HepG2 (cell line): ENCODE measurements around the gene PIK3CA. TPM values are rescaled to one million over a fixed set of nuclear protein-coding genes. Genes with fewer than 3 reads are reported as not detected.

Experiments used
- ARID2 ChIP-seq: sonication (generic); formaldehyde crosslinking; IDR thresholded peaks from 2 replicates; pipeline ENCODE4 v1.8.1; 2022; ENCODE audit warnings: mild to moderate bottlenecking, missing genetic modification reagents, borderline replicate concordance
- ARNT2 ChIP-seq: sonication (generic); formaldehyde crosslinking; IDR thresholded peaks from 2 replicates; pipeline ENCODE4 v1.8.0; 2022; ENCODE audit warnings: mild to moderate bottlenecking, low read depth, missing genetic modification reagents, moderate library complexity
- CENPBD1 ChIP-seq: sonication (generic); formaldehyde crosslinking; IDR thresholded peaks from 2 replicates; pipeline ENCODE4 v1.8.0; 2022; ENCODE audit warnings: missing genetic modification reagents, low read depth, mild to moderate bottlenecking, borderline replicate concordance
- EP300 ChIP-seq, 3 experiments: sonication (generic) in 1 of 3; formaldehyde crosslinking in 1 of 3; IDR thresholded peaks; 2 replicates each; pipeline versions ENCODE4 v1.5.1 to v1.6.1; 2011 to 2020; ENCODE audit warnings: low read depth in 2 of 3, low read length in 2 of 3, borderline replicate concordance in 1 of 3, improper control_type of control experiment in 1 of 3, mild to moderate bottlenecking in 1 of 3, missing genetic modification reagents in 1 of 3, moderate library complexity in 1 of 3
- LCORL ChIP-seq, 2 experiments: fragments of 450-650 bp in 1 of 2; sonication (generic) in 1 of 2; formaldehyde crosslinking in 1 of 2; IDR thresholded peaks; 2 replicates each; pipeline versions ENCODE4 v1.5.0 to v1.6.1; 2017 to 2020; ENCODE audit warnings: antibody characterized with exemption in 1 of 2, missing genetic modification reagents in 1 of 2
- MAX ChIP-seq: IDR thresholded peaks from 2 replicates; pipeline ENCODE4 v1.6.1; 2012; ENCODE audit warnings: inconsistent platforms
- MIXL1 ChIP-seq: IDR thresholded peaks from 2 replicates; pipeline ENCODE4 v1.6.1; 2016
- PRDM10 ChIP-seq: sonication (generic); formaldehyde crosslinking; IDR thresholded peaks from 2 replicates; pipeline ENCODE4 v1.4.0; 2020; ENCODE audit warnings: low read depth, missing genetic modification reagents
- RBM22 ChIP-seq: fragments of 200-400 bp; formaldehyde crosslinking; optimal IDR thresholded peaks from 2 replicates; pipeline ENCODE3; 2017; ENCODE audit warnings: mild to moderate bottlenecking, low read length, moderate library complexity
- SMAD3 ChIP-seq: sonication (generic); formaldehyde crosslinking; IDR thresholded peaks from 2 replicates; pipeline ENCODE4 v1.4.0; 2020; ENCODE audit warnings: missing genetic modification reagents
- SNAI1 ChIP-seq: sonication (generic); formaldehyde crosslinking; IDR thresholded peaks from 2 replicates; pipeline ENCODE4 v1.5.0; 2020; ENCODE audit warnings: mild to moderate bottlenecking, missing genetic modification reagents, borderline replicate concordance
- YY1 ChIP-seq: IDR thresholded peaks from 2 replicates; pipeline ENCODE4 v1.6.1; 2011; ENCODE audit warnings: low read length, low read depth, moderate library complexity, mild to moderate bottlenecking; ENCODE audit not compliant: insufficient read depth, insufficient replicate concordance
- ZBTB42 ChIP-seq: sonication (generic); formaldehyde crosslinking; IDR thresholded peaks from 2 replicates; pipeline ENCODE4 v1.5.0; 2020; ENCODE audit warnings: mild to moderate bottlenecking, missing genetic modification reagents
- ZBTB43 ChIP-seq: sonication (generic); formaldehyde crosslinking; conservative IDR thresholded peaks from 2 replicates; pipeline ENCODE4 v1.4.0; 2020; ENCODE audit warnings: missing genetic modification reagents
- ZNF337 ChIP-seq: sonication (generic); formaldehyde crosslinking; IDR thresholded peaks from 2 replicates; pipeline ENCODE4 v1.5.1; 2020; ENCODE audit warnings: missing genetic modification reagents, low read depth, mild to moderate bottlenecking, borderline replicate concordance
- ZNF33B ChIP-seq: sonication (generic); formaldehyde crosslinking; IDR thresholded peaks from 2 replicates; pipeline ENCODE4 v1.5.1; 2020; ENCODE audit warnings: mild to moderate bottlenecking, missing genetic modification reagents
- ZNF354B ChIP-seq: sonication (generic); formaldehyde crosslinking; IDR thresholded peaks from 2 replicates; pipeline ENCODE4 v1.8.0; 2022; ENCODE audit warnings: mild to moderate bottlenecking, missing genetic modification reagents
- ZNF367 ChIP-seq: sonication (generic); formaldehyde crosslinking; IDR thresholded peaks from 2 replicates; pipeline ENCODE4 v1.4.0; 2020; ENCODE audit warnings: missing genetic modification reagents, borderline replicate concordance
- ZNF414 ChIP-seq: sonication (generic); formaldehyde crosslinking; IDR thresholded peaks from 2 replicates; pipeline ENCODE4 v1.5.0; 2020; ENCODE audit warnings: missing genetic modification reagents
- ZNF839 ChIP-seq: sonication (generic); formaldehyde crosslinking; IDR thresholded peaks from 2 replicates; pipeline ENCODE4 v1.4.0; 2020; ENCODE audit warnings: missing genetic modification reagents, mild to moderate bottlenecking, borderline replicate concordance
- ZSCAN20 ChIP-seq: sonication (generic); formaldehyde crosslinking; IDR thresholded peaks from 2 replicates; pipeline ENCODE4 v1.4.0; 2020; ENCODE audit warnings: missing genetic modification reagents, mild to moderate bottlenecking, borderline replicate concordance
- polyA plus RNA-seq, 8 experiments: library from polyadenylated mRNA; depleted of rRNA in 3 of 8; stranded (reverse) in 7 of 8; unstranded in 1 of 8; fragments of >200 nt; fragmentation: Illumina TruSeq in 4 of 8; extraction: Trizol in 4 of 8; gene quantifications; 2 replicates each; pipeline versions ENCODE4 v1.2.1 to v1.2.3, GENCODE V29; 2011 to 2016; ENCODE audit warnings: low read depth in 4 of 8, missing spikeins in 1 of 8, mixed read lengths in 1 of 8; ENCODE audit not compliant: insufficient read depth in 1 of 8
- total RNA-seq, 5 experiments: library from RNA; depleted of rRNA; stranded (reverse); fragments of >200 nt; fragmentation: Illumina TruSeq; extraction: Trizol; gene quantifications; 2 replicates each; pipeline ENCODE4 v1.2.3, GENCODE V29; 2016; ENCODE audit warnings: low read depth in 1 of 5

The PIK3CA gene
- total and polyA plus RNA-seq, 2 of the 13 experiments (the other 11 are each of a cell fraction or from before 2014, with no cell fraction given) = 5.7 to 11.4 TPM

- no peak for TF ChIP-seq ARID2 (CRISPR knock-in tag)
- TF ChIP-seq EP300 (IDR thresholded peaks at IDR 0.05; ENCODE audit: low read depth in 2 of 2, low read length in 2 of 2) = peak in 1 of 2 experiments; percentile 25; a peak in 1 of 4 replicates
- no peak for TF ChIP-seq EP300 (CRISPR knock-in tag; IDR thresholded peaks at IDR 0.05; ENCODE audit: borderline replicate concordance)
- no peak for TF ChIP-seq PRDM10 (CRISPR knock-in tag)
- no peak for TF ChIP-seq ZNF33B
- no peak for TF ChIP-seq ZSCAN20 (CRISPR knock-in tag)
- TF ChIP-seq YY1 = no peak
- 0 out of 2 replicates have a peak, but pooled peaks have one; percentile 8 for TF ChIP-seq MAX
- no peak for TF ChIP-seq RBM22
- no peak for TF ChIP-seq ZNF367 (CRISPR knock-in tag)
- no peak for TF ChIP-seq ZBTB43 (CRISPR knock-in tag)
- TF ChIP-seq SMAD3 (CRISPR knock-in tag) = peak; percentile 39; the same call in 1 of the 2 replicates
- TF ChIP-seq CENPBD1 (CRISPR knock-in tag) = no peak
- TF ChIP-seq ZBTB42 (CRISPR knock-in tag) = no peak
- TF ChIP-seq SNAI1 (CRISPR knock-in tag) = no peak
- TF ChIP-seq LCORL (IDR thresholded peaks at IDR 0.05) = no peak
- no peak for TF ChIP-seq LCORL (CRISPR knock-in tag; IDR thresholded peaks at IDR 0.05)
- no peak for TF ChIP-seq ZNF414 (CRISPR knock-in tag)
- TF ChIP-seq ZNF337 (CRISPR knock-in tag) = no peak
- TF ChIP-seq ZNF839 (CRISPR knock-in tag) = no peak
- peak; percentile 67; the same call in 1 of the 2 replicates for TF ChIP-seq MIXL1 (CRISPR knock-in tag)
- no peak for TF ChIP-seq ZNF354B (CRISPR knock-in tag)
- TF ChIP-seq ARNT2 = no peak
These were observed 1.1 kb upstream of the PIK3CA start (continued) for GRCh38 chr3:179146911-179147513.
